IMR-90 (cell line): ENCODE data around the gene ZNF503.

Experiments used
- CHD1 ChIP-seq: IDR thresholded peaks from 2 replicates; pipeline ENCODE4 v1.6.1; 2012; ENCODE audit warnings: low read depth, low read length, improper control_type of control experiment
- FOS ChIP-seq: fragments of 150-350 bp; IDR thresholded peaks from 2 replicates; pipeline ENCODE4 v1.6.1; 2016; ENCODE audit warnings: low read depth, low read length
- MAZ ChIP-seq: IDR thresholded peaks from 2 replicates; pipeline ENCODE4 v1.6.1; 2012; ENCODE audit warnings: low read depth, mild to moderate bottlenecking, low read length, improper control_type of control experiment, moderate library complexity, borderline replicate concordance
- POLR2A ChIP-seq: IDR thresholded peaks from 2 replicates; pipeline ENCODE4 v1.6.1; 2012; ENCODE audit warnings: mild to moderate bottlenecking, low read depth, low read length
- RFX5 ChIP-seq: IDR thresholded peaks from 2 replicates; pipeline ENCODE4 v1.8.0; 2012; ENCODE audit warnings: low read depth, mild to moderate bottlenecking, low read length, moderate library complexity
- SMC3 ChIP-seq: fragments of 150-350 bp; IDR thresholded peaks from 2 replicates; pipeline ENCODE4 v1.6.1; 2016; ENCODE audit warnings: low read depth, mild to moderate bottlenecking, antibody characterized with exemption, low read length, moderate library complexity
- TF ChIP-seq, protein P1 (sequence below): fragments of 150-350 bp; IDR thresholded peaks from 2 replicates; pipeline ENCODE4 v1.6.1; 2016; ENCODE audit warnings: low read depth, mild to moderate bottlenecking, low read length, moderate library complexity, borderline replicate concordance
- TF ChIP-seq, protein P2 (sequence below): conservative IDR thresholded peaks from 2 replicates; pipeline ENCODE4 v1.5.1; 2012; ENCODE audit warnings: mild to moderate bottlenecking, low read depth, low read length, improper control_type of control experiment
- TF ChIP-seq, protein P3 (sequence below): fragments of 150-350 bp; IDR thresholded peaks from 2 replicates; pipeline ENCODE4 v1.6.1; 2017; ENCODE audit warnings: mild to moderate bottlenecking, antibody characterized with exemption, low read length, low read depth

DNA sequence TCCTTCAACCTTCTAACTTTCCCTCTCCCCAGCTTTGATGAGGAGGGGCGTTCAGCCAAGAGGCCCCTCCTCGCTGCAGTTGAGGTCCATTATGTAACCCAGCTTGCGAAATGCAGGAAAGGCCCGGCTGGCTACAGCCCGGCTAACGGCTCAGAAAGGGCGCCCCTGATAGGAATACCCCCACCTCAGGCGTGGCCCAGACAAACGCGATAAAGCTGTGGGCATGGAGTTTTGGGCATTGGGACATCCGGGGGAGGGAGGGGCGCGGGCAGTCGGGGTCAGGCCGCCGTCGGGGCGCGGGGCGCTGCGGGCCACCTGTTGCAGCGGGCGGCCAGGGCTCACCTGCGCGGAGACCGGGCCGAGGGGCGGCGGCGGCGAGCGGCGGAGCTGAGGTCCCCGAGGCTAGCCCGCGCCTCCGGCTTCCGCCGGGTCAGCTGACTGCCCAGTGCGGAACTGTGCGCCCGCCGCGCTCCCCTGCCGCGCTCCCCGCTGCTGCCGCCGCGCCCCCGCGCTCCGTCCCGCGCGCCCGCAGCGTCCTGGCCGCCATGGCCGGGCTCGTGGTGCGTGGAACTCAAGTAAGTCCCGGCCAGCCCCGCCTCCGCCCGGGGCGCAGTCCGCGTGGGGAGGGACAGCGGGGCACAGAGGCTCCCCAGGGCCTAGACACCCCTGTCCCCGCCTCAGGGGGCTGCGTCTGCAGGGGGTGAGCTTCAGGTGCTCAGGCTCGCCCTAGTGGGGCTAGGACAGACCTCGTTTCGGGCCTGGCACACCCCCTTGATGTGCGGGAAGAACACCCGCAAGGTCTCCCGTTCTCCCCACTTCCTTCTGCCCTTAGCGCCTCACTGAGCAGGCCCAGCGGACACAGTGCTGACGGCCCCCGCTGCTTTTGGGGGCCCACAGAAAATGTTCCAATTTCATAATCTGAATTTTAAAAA is 29.9 kb upstream of the ZNF503 start, which contains the start of gene LRMDA:
- TF ChIP-seq, protein P1, sequence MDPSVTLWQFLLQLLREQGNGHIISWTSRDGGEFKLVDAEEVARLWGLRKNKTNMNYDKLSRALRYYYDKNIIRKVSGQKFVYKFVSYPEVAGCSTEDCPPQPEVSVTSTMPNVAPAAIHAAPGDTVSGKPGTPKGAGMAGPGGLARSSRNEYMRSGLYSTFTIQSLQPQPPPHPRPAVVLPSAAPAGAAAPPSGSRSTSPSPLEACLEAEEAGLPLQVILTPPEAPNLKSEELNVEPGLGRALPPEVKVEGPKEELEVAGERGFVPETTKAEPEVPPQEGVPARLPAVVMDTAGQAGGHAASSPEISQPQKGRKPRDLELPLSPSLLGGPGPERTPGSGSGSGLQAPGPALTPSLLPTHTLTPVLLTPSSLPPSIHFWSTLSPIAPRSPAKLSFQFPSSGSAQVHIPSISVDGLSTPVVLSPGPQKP = no peak
- TF ChIP-seq CHD1 (no peak), MAZ (no peak), POLR2A (no peak), SMC3 (no peak), RFX5 (no peak), FOS (no peak)
- TF ChIP-seq, protein P2, sequence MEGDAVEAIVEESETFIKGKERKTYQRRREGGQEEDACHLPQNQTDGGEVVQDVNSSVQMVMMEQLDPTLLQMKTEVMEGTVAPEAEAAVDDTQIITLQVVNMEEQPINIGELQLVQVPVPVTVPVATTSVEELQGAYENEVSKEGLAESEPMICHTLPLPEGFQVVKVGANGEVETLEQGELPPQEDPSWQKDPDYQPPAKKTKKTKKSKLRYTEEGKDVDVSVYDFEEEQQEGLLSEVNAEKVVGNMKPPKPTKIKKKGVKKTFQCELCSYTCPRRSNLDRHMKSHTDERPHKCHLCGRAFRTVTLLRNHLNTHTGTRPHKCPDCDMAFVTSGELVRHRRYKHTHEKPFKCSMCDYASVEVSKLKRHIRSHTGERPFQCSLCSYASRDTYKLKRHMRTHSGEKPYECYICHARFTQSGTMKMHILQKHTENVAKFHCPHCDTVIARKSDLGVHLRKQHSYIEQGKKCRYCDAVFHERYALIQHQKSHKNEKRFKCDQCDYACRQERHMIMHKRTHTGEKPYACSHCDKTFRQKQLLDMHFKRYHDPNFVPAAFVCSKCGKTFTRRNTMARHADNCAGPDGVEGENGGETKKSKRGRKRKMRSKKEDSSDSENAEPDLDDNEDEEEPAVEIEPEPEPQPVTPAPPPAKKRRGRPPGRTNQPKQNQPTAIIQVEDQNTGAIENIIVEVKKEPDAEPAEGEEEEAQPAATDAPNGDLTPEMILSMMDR = no peak
- TF ChIP-seq, protein P3, sequence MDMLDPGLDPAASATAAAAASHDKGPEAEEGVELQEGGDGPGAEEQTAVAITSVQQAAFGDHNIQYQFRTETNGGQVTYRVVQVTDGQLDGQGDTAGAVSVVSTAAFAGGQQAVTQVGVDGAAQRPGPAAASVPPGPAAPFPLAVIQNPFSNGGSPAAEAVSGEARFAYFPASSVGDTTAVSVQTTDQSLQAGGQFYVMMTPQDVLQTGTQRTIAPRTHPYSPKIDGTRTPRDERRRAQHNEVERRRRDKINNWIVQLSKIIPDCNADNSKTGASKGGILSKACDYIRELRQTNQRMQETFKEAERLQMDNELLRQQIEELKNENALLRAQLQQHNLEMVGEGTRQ = no peak
